ENCODE results near the gene RBFOX2.
"Not testable (repeated sequence)": the region's sequence is repeated elsewhere in the genome, so short reads cannot be mapped to it uniquely, and the experiment has no call there.

Gene RBFOX2

DNA sequence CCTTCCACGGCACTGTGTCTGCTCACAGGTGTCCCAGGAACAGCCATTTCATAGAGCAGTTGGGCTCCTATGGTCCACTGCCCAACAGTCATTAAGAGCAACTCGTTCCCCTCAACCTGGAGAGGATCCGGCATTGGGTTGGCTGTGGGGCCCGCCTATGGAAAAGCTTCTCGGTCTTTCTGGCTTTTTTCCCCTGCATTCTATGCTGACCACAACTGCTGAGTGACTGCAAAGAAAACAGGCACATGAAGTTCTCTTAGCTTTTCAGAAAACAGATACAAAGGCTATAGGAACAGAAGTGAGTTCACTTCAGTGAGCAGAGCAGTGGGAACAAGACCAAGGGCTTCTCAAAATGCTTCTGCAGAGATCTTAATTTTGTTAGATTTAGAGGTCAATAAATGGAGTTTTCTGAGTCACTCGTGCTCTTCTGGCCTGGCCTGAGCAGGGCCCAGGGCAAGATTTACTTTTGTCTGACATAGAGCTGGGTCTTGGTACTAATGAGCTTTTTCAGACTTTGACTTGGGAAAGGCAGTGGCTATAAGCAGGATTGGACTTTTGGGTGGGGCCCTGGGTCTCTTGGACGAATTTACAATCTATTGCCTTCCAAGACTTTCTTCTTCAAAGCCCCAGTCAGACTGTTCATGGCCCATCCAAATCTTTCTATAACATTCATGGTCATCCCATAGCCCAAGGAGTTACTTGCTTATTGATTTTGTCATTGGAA, 324.6 kb downstream of the RBFOX2 start:
- DNase-seq (ENCODE audit: low read depth in 2 of 2): no peak

DNA sequence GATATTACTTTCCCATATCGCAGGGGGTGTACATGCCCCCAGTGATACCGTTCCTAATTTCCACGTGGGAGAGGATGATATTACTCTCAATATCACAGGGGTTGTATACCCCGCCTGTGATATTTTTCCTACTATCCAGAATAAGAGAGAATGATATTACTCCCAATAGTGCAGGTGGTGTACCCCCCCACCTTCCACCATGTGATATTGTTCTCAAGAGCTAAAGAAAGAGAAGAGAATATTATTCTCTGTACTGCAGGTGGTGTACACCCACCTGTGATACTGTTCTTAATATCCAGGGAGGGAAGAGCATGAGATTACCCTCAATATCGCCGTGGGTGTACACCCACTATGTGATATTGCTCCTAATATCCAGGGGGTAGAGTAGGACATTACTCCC, 328.8 kb downstream of the RBFOX2 start:
- DNase-seq (ENCODE audit: low read depth in 2 of 2): not testable (repeated sequence)

DNA sequence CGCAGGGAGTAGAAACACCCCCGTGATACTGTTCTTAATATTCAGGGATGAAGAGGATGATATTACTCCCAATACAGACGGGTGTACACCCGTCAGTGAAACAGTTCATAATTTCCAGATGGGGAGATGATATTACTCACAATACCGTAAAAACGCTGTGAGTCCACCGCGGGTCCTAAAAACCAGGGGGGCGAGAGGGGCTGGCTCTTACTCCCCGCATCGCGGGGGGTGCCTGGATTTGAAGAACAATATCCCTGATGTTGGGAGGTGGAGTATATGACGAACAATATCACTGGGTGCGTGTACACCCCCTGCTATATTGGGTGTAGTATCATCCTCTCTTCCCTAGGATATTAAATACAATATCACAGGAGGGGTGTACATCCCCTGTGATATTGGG, 331.5 kb downstream of the RBFOX2 start:
- DNase-seq (ENCODE audit: low read depth in 2 of 2): no peak

DNA sequence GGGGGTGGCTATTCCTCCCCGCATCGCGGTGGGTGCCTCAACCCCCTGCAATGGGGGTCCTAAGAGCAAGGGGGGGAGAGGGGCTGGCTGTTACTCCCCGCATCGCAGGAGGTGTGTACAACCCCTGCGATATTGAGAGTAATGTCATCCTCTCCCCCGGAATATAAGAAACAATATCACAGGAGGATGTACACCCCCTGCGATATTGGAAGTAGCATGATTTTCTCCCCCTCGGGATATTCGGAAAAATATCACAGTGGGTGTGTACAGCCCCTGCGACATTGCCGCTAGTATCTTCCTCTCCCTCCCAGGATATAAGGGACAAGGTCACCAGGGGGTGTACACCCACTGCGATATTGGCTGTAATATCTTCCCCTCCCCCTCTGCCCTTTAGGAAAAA, 333.4 kb downstream of the RBFOX2 start:
- no peak for DNase-seq (ENCODE audit: low read depth in 2 of 2)

DNA sequence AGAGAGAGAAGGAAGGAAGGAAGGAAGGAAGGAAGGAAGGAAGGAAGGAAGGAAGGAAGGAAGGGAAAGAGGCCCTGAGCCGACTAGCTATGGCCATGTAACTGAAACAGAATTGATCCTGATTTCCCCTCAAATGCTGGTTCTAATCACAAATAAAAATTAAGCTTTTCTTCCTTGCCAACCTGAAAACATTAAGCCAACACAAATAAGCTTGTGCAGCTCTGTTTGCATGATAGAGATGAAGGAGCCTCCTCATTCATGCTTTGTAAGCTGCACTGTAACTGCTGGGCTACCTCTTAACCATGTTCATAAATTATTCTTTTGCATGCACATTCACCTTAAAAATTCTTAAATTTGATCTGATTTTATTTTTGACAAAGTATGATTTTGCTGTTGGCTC, 338.6 kb downstream of the RBFOX2 start:
- no peak for DNase-seq (ENCODE audit: low read depth in 2 of 2)

DNA sequence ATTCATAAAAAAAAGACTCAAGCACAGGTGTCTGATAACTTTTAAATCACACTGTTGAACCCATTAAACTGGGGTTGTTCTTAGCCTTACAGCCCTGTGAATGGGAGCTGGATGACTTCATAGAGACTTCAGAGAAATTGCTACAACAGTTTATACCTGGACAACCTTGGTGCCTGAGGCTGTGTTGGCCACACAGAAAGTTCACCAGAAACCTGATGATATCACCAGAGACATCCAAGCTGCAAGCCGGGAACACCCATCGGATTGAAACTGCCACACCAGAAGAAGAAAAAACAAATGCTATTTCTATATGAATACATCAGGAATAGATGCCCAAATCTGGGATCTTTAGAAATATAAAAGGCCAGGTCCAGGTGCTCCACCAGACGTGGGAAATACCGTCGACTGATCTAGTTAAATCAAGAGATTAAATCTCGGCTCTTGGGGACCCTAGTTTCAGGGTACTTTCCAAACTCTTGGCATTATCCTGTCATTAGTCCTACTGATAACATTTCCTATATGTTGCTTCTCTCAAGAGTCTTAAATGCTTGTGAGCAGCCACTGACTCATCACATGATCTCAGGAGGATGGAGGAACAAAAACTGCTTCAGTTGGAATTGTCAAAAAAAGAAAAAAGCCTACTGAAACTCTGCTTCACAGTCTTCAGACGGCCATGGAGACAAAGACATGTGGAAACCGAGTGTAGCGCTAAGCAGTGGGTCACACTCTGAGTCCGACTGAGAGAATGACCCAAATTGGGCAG, 339.5 kb downstream of the RBFOX2 start:
- no peak for DNase-seq (ENCODE audit: low read depth in 2 of 2)
